IMR-90 (cell line): ENCODE measurements around the gene EHMT1. TPM values are rescaled to one million over a fixed set of nuclear protein-coding genes. Genes with fewer than 3 reads are reported as not detected.
A peak's percentile ranks its signal among the peaks of the same experiment; 100 is the strongest.

ENCODE experiments used
- ATAC-seq: fragments of 200-7000 bp; cut with Tn5 transposase; 2 replicates; pipeline ENCODE4 v1.9.1; 2020; ENCODE audit warnings: low read depth, mild to moderate bottlenecking, moderate library complexity
- BruUV-seq: library from RNA; stranded (reverse); fragments of 400-500 nt; replicated peaks from 2 replicates; lab custom pipeline; 2021; lab: Mats Ljungman, UMichigan
- CTCF ChIA-PET: fragments of 300-600 bp; formaldehyde crosslinking; extraction: SDS; loops from one replicate; lab custom pipeline; 2021; ENCODE audit warnings: antibody characterized with exemption; lab: Yijun Ruan, JAX
- POLR2A ChIA-PET: fragments of 300-600 bp; sonication (Branson Sonifier 250); formaldehyde crosslinking; loops from one replicate; lab custom pipeline; 2022; ENCODE audit warnings: antibody characterized with exemption; ENCODE audit not compliant: unreplicated experiment; lab: Charles Lee
- DNase-seq: peaks from one replicate; pipeline ENCODE4 v3.0.0; 2013
- H2AFZ ChIP-seq: replicated peaks from 2 replicates; pipeline ENCODE3; 2013; ENCODE audit warnings: low read length, mild to moderate bottlenecking; ENCODE audit not compliant: poor library complexity
- H2AK5ac ChIP-seq: 2 replicates; pipeline ENCODE4 v1.6.1; 2013; ENCODE audit warnings: low read depth, low read length, inconsistent platforms
- H2AK9ac ChIP-seq: replicated peaks from 2 replicates; pipeline ENCODE3; 2013; ENCODE audit warnings: mild to moderate bottlenecking, low read depth, low read length, moderate library complexity; ENCODE audit not compliant: poor library complexity
- H2BK120ac ChIP-seq: 2 replicates; pipeline ENCODE4 v1.6.1; 2013; ENCODE audit warnings: low read depth, low read length, inconsistent platforms
- H2BK15ac ChIP-seq: 3 replicates; pipeline ENCODE4 v1.6.1; 2013; ENCODE audit warnings: low read depth, low read length, inconsistent platforms
- H2BK20ac ChIP-seq: 2 replicates; pipeline ENCODE4 v1.6.1; 2013; ENCODE audit warnings: low read depth, mild to moderate bottlenecking, inconsistent platforms, low read length, moderate library complexity
- H2BK5ac ChIP-seq: 2 replicates; pipeline ENCODE4 v1.6.1; 2013; ENCODE audit warnings: mild to moderate bottlenecking, low read depth, low read length, inconsistent platforms; ENCODE audit not compliant: poor library complexity, severe bottlenecking
- H3K14ac ChIP-seq: replicated peaks from 2 replicates; pipeline ENCODE4 v1.6.1; 2013; ENCODE audit warnings: low read depth, low read length, inconsistent platforms
- H3K18ac ChIP-seq: 2 replicates; pipeline ENCODE4 v1.6.1; 2013; ENCODE audit warnings: low read depth, low read length, control low read depth
- H3K23ac ChIP-seq: 2 replicates; pipeline ENCODE4 v1.6.1; 2013; ENCODE audit warnings: low read depth, low read length, inconsistent platforms
- H3K27ac ChIP-seq: 2 replicates; pipeline ENCODE4 v1.5.1; 2013; ENCODE audit warnings: mild to moderate bottlenecking, control low read depth, low read length; ENCODE audit not compliant: insufficient read depth
- H3K27me3 ChIP-seq: 2 replicates; pipeline ENCODE4 v1.6.1; 2013; ENCODE audit warnings: low read length; ENCODE audit not compliant: control insufficient read depth, insufficient read depth
- H3K36me3 ChIP-seq: 2 replicates; pipeline ENCODE4 v1.6.1; 2013; ENCODE audit warnings: low read length, mixed read lengths; ENCODE audit not compliant: control insufficient read depth, insufficient read depth
- H3K4ac ChIP-seq: 2 replicates; pipeline ENCODE4 v1.6.1; 2013; ENCODE audit warnings: low read depth, low read length, inconsistent platforms
- H3K4me1 ChIP-seq: 2 replicates; pipeline ENCODE4 v1.6.1; 2013; ENCODE audit warnings: low read length, mixed read lengths; ENCODE audit not compliant: control insufficient read depth, insufficient read depth
- H3K4me2 ChIP-seq: 2 replicates; pipeline ENCODE4 v1.6.1; 2013; ENCODE audit warnings: low read depth, mild to moderate bottlenecking, control low read depth, low read length, moderate library complexity
- H3K4me3 ChIP-seq: 2 replicates; pipeline ENCODE4 v1.5.1; 2013; ENCODE audit warnings: low read depth, mild to moderate bottlenecking, control low read depth, low read length, moderate library complexity; ENCODE audit not compliant: insufficient read depth
- H3K56ac ChIP-seq: 2 replicates; pipeline ENCODE4 v1.6.1; 2013; ENCODE audit warnings: low read length, inconsistent platforms; ENCODE audit not compliant: insufficient read depth; ENCODE audit errors: extremely low read depth
- H3K79me1 ChIP-seq, 2 experiments: 2 replicates each; pipeline ENCODE4 v1.6.1; 2013; ENCODE audit warnings: low read length in 2 of 2, inconsistent platforms in 1 of 2, low read depth in 1 of 2
- H3K9ac ChIP-seq: 2 replicates; pipeline ENCODE4 v1.6.1; 2013; ENCODE audit warnings: low read depth, low read length, control low read depth
- H3K9me1 ChIP-seq: 2 replicates; pipeline ENCODE4 v1.6.1; 2013; ENCODE audit warnings: low read length, inconsistent platforms; ENCODE audit not compliant: insufficient read depth
- H3K9me3 ChIP-seq: 2 replicates; pipeline ENCODE4 v1.6.1; 2013; ENCODE audit warnings: low read length; ENCODE audit not compliant: control insufficient read depth, insufficient read depth
- H4K20me1 ChIP-seq: 2 replicates; pipeline ENCODE4 v1.6.1; 2013; ENCODE audit warnings: low read length, inconsistent platforms; ENCODE audit not compliant: insufficient read depth
- H4K5ac ChIP-seq: 2 replicates; pipeline ENCODE4 v1.6.1; 2013; ENCODE audit warnings: mild to moderate bottlenecking, low read depth, low read length, control low read depth
- H4K8ac ChIP-seq, 2 experiments: 2 replicates each; pipeline ENCODE4 v1.6.1; 2013; ENCODE audit warnings: low read depth in 2 of 2, low read length in 2 of 2, control low read depth in 1 of 2, inconsistent platforms in 1 of 2
- H4K91ac ChIP-seq: 2 replicates; pipeline ENCODE4 v1.6.1; 2013; ENCODE audit warnings: low read depth, low read length, inconsistent platforms; ENCODE audit not compliant: insufficient read depth
- BHLHE40 ChIP-seq: fragments of 150-350 bp; IDR thresholded peaks from 2 replicates; pipeline ENCODE4 v1.6.1; 2016; ENCODE audit warnings: mild to moderate bottlenecking, low read depth, low read length
- CEBPB ChIP-seq: IDR thresholded peaks from 2 replicates; pipeline ENCODE4 v1.6.1; 2012; ENCODE audit warnings: low read depth, low read length, improper control_type of control experiment
- CHD1 ChIP-seq: IDR thresholded peaks from 2 replicates; pipeline ENCODE4 v1.6.1; 2012; ENCODE audit warnings: low read depth, low read length, improper control_type of control experiment
- FOS ChIP-seq: fragments of 150-350 bp; IDR thresholded peaks from 2 replicates; pipeline ENCODE4 v1.6.1; 2016; ENCODE audit warnings: low read depth, low read length
- MAFK ChIP-seq: IDR thresholded peaks from 2 replicates; pipeline ENCODE4 v1.6.1; 2012; ENCODE audit warnings: low read depth, low read length, improper control_type of control experiment
- MAZ ChIP-seq: IDR thresholded peaks from 2 replicates; pipeline ENCODE4 v1.6.1; 2012; ENCODE audit warnings: low read depth, mild to moderate bottlenecking, low read length, improper control_type of control experiment, moderate library complexity, borderline replicate concordance
- MXI1 ChIP-seq: IDR thresholded peaks from 2 replicates; pipeline ENCODE4 v1.6.1; 2012; ENCODE audit warnings: low read depth, mild to moderate bottlenecking, low read length, moderate library complexity, borderline replicate concordance
- NFE2L2 ChIP-seq: fragments of 150-350 bp; IDR thresholded peaks from 2 replicates; pipeline ENCODE4 v1.6.1; 2016; ENCODE audit warnings: low read depth, mild to moderate bottlenecking, low read length
- POLR2A ChIP-seq: IDR thresholded peaks from 2 replicates; pipeline ENCODE4 v1.6.1; 2012; ENCODE audit warnings: mild to moderate bottlenecking, low read depth, low read length
- RAD21 ChIP-seq: IDR thresholded peaks from 2 replicates; pipeline ENCODE4 v1.6.1; 2012; ENCODE audit warnings: low read length, improper control_type of control experiment
- RCOR1 ChIP-seq: IDR thresholded peaks from 2 replicates; pipeline ENCODE4 v1.6.1; 2012; ENCODE audit warnings: mild to moderate bottlenecking, low read length, improper control_type of control experiment; ENCODE audit not compliant: insufficient replicate concordance
- RFX5 ChIP-seq: IDR thresholded peaks from 2 replicates; pipeline ENCODE4 v1.8.0; 2012; ENCODE audit warnings: low read depth, mild to moderate bottlenecking, low read length, moderate library complexity
- SMC3 ChIP-seq: fragments of 150-350 bp; IDR thresholded peaks from 2 replicates; pipeline ENCODE4 v1.6.1; 2016; ENCODE audit warnings: low read depth, mild to moderate bottlenecking, antibody characterized with exemption, low read length, moderate library complexity
- WGBS, 2 experiments: methylation state at CpG; one replicate each; pipeline versions ENCODE4 v1.1.5 to v1.1.7; 2013; ENCODE audit warnings: missing lambda C conversion rate in 2 of 2; ENCODE audit not compliant: insufficient read length in 1 of 2; ENCODE audit errors: extremely low coverage in 2 of 2; 5-methylcytosine and 5-hydroxymethylcytosine counted together
- dilution Hi-C: fragments of 300-500 bp; cut with HindIII; formaldehyde crosslinking; loops from one replicate; pipeline ENCODE4 v1.14.3; 2018; ENCODE audit warnings: low sequenced_read_pairs; ENCODE audit not compliant: unreplicated experiment
- in situ Hi-C: fragments of 300-500 bp; cut with MboI; formaldehyde crosslinking; loops from 3 replicates; pipeline ENCODE4 v1.14.3; 2019; ENCODE audit warnings: low sequenced_read_pairs, inconsistent platforms, mixed read lengths
- intact Hi-C: fragments of 100-400 bp; cut with micrococcal nuclease; formaldehyde crosslinking; loops from 2 replicates; pipeline ENCODE4 v1.10.0; 2022
- polyA plus RNA-seq, 3 experiments: library from polyadenylated mRNA; depleted of rRNA; stranded (reverse); fragments of >200 nt; gene quantifications; 2 replicates each; pipeline ENCODE4 v1.2.3, GENCODE V29; 2012; ENCODE audit warnings: low replicate concordance in 1 of 3
- total RNA-seq: library from RNA; depleted of rRNA; stranded (reverse); fragments of >200 nt; gene quantifications from 2 replicates; pipeline ENCODE4 v1.2.3, GENCODE V29; 2012
- TF ChIP-seq, protein P1 (sequence below): fragments of 150-350 bp; IDR thresholded peaks from 2 replicates; pipeline ENCODE4 v1.6.1; 2016; ENCODE audit warnings: low read depth, mild to moderate bottlenecking, low read length, moderate library complexity, borderline replicate concordance
- TF ChIP-seq, protein P2 (sequence below): fragments of 150-350 bp; IDR thresholded peaks from 2 replicates; pipeline ENCODE4 v1.6.1; 2017; ENCODE audit warnings: mild to moderate bottlenecking, antibody characterized with exemption, low read length, low read depth
- TF ChIP-seq, protein P3 (sequence below): conservative IDR thresholded peaks from 2 replicates; pipeline ENCODE4 v1.5.1; 2012; ENCODE audit warnings: mild to moderate bottlenecking, low read depth, low read length, improper control_type of control experiment

Gene EHMT1
- total and polyA plus RNA-seq, 2 of the 4 experiments (the other 2 are of a cell fraction): 32.8 to 35.1 TPM

DNA sequence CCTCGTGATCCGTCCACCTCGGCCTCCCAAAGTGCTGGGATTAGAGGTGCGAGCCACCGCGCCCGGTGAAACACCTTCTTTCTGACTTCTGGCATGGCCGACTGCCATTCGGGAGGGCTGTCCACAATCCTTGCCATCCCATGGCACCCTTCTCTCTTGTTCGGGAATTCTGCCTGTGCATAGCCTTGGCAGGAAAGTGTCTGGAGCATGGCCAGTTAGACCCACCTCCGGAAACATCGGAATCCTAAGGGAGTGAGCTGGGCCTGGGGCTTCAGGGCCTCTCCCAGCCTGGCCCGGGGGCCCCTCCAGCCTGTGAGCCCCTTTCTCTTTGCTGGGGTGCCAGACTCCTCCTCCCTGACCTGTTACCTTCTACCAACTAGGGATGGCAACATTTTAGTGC lies 14.9 kb upstream of the EHMT1 start:
- no peak overlapping the region for H4K5ac ChIP-seq
- no peak overlapping the region for H4K8ac ChIP-seq
- H2AK5ac ChIP-seq: no peak overlapping the region
- H3K9me1 ChIP-seq: no peaks in the 10 kb centered on the region
- no TSS peak for BruUV-seq
- no peak for ATAC-seq
- no peak overlapping the region for H2BK20ac ChIP-seq
- H3K23ac ChIP-seq: no peak overlapping the region
- ChIA-PET POLR2A (no interaction called here), CTCF (no interaction called here)
- H3K18ac ChIP-seq: no peak overlapping the region
- no peak overlapping the region for H2BK120ac ChIP-seq
- no peak for DNase-seq
- H2AK9ac ChIP-seq: no peak overlapping the region
- no peak overlapping the region for H3K27ac ChIP-seq
- no peak overlapping the region for H3K14ac ChIP-seq
- H2BK5ac ChIP-seq: no peak overlapping the region
- no peak overlapping the region for H3K9ac ChIP-seq
- peaks cover 5% of the 10 kb centered on the region; the same call in 1 of the 2 replicates for H3K27me3 ChIP-seq
- no peaks in the 10 kb centered on the region for H3K9me3 ChIP-seq
- in situ Hi-C loops (no loop called here), intact Hi-C loops (no loop called here), dilution Hi-C loops (no loop called here)
- no peak overlapping the region for H3K4me2 ChIP-seq
- H3K56ac ChIP-seq: no peak overlapping the region
- no peak overlapping the region for H3K4me3 ChIP-seq
- peaks cover 15% of the 10 kb centered on the region for H3K4me1 ChIP-seq
- 88% methylated on average over 11 of the region's 13 CpGs; no CpG with 5 or more reads in 1 of the 2 experiments for whole genome bisulfite sequencing, 2 experiments
- peaks cover 5 to 25% of the 10 kb centered on the region in 2 experiments; a peak in 3 of 4 replicates for H3K79me1 ChIP-seq
- H3K4ac ChIP-seq: no peak overlapping the region
- TF ChIP-seq, protein P1, sequence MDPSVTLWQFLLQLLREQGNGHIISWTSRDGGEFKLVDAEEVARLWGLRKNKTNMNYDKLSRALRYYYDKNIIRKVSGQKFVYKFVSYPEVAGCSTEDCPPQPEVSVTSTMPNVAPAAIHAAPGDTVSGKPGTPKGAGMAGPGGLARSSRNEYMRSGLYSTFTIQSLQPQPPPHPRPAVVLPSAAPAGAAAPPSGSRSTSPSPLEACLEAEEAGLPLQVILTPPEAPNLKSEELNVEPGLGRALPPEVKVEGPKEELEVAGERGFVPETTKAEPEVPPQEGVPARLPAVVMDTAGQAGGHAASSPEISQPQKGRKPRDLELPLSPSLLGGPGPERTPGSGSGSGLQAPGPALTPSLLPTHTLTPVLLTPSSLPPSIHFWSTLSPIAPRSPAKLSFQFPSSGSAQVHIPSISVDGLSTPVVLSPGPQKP: no peak
- TF ChIP-seq, protein P2, sequence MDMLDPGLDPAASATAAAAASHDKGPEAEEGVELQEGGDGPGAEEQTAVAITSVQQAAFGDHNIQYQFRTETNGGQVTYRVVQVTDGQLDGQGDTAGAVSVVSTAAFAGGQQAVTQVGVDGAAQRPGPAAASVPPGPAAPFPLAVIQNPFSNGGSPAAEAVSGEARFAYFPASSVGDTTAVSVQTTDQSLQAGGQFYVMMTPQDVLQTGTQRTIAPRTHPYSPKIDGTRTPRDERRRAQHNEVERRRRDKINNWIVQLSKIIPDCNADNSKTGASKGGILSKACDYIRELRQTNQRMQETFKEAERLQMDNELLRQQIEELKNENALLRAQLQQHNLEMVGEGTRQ: no peak
- no peak for TF ChIP-seq MXI1
- TF ChIP-seq NFE2L2: no peak
- TF ChIP-seq RCOR1: no peak
- TF ChIP-seq SMC3: no peak
- TF ChIP-seq FOS: no peak
- TF ChIP-seq, protein P3, sequence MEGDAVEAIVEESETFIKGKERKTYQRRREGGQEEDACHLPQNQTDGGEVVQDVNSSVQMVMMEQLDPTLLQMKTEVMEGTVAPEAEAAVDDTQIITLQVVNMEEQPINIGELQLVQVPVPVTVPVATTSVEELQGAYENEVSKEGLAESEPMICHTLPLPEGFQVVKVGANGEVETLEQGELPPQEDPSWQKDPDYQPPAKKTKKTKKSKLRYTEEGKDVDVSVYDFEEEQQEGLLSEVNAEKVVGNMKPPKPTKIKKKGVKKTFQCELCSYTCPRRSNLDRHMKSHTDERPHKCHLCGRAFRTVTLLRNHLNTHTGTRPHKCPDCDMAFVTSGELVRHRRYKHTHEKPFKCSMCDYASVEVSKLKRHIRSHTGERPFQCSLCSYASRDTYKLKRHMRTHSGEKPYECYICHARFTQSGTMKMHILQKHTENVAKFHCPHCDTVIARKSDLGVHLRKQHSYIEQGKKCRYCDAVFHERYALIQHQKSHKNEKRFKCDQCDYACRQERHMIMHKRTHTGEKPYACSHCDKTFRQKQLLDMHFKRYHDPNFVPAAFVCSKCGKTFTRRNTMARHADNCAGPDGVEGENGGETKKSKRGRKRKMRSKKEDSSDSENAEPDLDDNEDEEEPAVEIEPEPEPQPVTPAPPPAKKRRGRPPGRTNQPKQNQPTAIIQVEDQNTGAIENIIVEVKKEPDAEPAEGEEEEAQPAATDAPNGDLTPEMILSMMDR: no peak
- no peak for TF ChIP-seq POLR2A
- TF ChIP-seq RAD21: no peak
- no peak for TF ChIP-seq MAFK
- no peak for TF ChIP-seq CEBPB
- TF ChIP-seq RFX5: no peak
- TF ChIP-seq MAZ: no peak
- no peak for TF ChIP-seq CHD1
- TF ChIP-seq BHLHE40: no peak
- H2BK15ac ChIP-seq: no peak overlapping the region
- H3K36me3 ChIP-seq: no peaks in the 10 kb centered on the region
- peak overlapping the region; percentile 18 for H2AFZ ChIP-seq
- no peak overlapping the region for H4K91ac ChIP-seq
- H4K20me1 ChIP-seq: peaks cover 17% of the 10 kb centered on the region
